GDM1 (cell line): ENCODE data around the gene CACNA2D3.

Source experiments
- DNase-seq: peaks from one replicate; lab custom pipeline; 2025; lab: John Stamatoyannopoulos, UW

The CACNA2D3 gene

GRCh38 chr3:54676087-54676486 is 553.7 kb downstream of the CACNA2D3 start:
- DNase-seq = no peak

- DNase-seq = no peak
Observed at GRCh38 chr3:54681706-54682105, 559.4 kb downstream of the CACNA2D3 start.

DNA sequence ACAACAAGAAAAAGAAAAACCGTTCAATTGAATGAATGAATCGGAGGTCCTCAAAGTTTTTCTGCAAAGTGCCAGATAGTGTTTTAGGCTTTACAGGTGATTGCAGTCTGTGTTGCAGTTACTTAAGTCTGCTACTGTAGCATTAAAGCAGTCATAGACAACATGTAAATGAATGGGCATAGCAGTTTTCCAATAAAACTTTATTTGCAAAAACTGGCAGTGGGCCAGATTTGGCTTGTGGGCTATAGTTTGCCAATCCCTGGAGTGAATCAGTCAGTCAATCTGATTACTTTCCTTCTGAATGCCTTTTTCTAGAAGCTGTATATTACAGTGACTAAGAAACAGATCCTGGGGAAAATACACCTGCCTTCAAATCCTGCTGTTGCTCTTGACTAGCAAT is 562.9 kb downstream of the CACNA2D3 start:
- DNase-seq = no peak

DNA sequence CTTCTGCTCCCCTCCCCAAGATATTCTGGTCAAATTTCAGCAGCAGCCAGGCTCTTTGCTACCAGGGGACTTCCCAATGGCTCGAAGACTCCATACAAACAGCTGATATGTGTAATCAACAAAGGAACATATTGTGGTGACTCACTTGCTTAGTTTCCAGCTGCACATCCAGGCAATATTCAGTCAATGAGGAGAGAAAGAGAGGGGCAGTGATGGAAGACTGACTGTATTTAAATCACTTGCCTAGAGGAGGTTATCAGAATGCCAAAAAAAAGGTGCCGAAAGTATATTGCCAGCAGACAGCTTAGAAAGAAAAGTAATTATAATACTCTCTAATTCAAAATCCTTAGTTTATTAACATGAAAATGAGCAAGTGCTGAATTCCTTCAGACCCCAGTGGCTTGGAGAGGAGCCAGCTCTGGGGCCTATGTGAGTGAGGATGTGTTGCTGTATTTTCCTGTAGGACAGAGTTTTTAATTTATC is 569.0 kb downstream of the CACNA2D3 start:
- DNase-seq = no peak

DNA sequence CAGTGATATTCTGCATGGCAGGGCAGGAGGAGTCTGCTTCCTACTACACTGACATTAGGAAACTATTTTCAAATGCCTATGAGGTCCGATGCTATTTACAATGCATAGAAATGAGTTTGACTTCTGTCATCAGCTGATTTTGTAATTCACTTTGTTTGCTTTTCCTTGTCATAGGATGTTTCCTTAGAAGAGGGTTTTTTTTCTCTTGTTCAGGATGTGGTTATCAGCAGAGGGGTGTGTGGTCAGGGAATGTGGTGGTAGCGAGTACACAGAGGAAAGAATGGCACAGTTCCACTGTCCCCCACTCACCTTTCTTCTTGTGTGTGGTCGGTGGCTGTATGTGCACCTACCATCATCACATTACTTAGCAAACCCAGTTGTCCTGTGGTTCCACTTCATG is 574.0 kb downstream of the CACNA2D3 start:
- DNase-seq = no peak

- DNase-seq = no peak
Observed at GRCh38 chr3:54698054-54698453, 575.7 kb downstream of the CACNA2D3 start.

DNA sequence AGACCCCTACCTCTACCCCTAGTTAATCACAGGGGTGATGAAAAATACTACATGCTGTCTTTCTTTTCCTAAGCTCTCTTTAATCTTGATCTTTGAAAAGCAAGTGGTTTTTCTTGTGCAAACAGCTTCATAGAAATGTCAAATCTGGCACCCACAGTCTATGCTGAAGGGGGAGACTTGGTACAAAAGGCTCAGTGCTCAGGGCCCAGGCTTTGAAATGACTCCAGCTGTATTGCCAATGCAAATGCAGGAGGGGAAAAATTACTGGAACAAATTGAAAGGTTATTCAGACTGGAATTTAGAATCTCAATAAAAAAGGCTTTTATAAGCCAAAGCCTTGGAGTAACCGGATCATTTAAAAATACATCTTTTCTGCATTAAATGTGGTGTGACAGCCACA is 581.6 kb downstream of the CACNA2D3 start:
- DNase-seq = no peak

- no peak for DNase-seq
Observed at GRCh38 chr3:54705730-54706129, 583.4 kb downstream of the CACNA2D3 start.

DNA sequence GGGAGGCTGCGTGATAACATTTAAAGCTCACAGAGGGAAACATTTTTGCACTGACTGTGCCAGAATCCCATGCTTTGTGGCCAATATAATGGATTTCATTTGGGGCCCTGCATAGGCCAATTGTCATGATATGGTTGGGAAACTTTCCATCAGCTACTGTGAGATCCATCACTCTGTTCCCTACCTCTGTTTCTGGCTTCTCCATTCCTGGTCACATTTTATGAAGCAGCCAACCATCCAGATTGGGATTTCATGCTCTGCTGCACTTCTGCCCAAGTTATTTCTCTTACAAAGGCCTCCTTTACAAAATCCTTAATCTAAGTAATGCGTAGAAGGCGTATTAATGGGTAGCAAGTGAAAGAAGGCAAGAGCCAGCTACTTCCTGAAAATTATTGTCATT is 584.4 kb downstream of the CACNA2D3 start:
- DNase-seq = no peak

DNA sequence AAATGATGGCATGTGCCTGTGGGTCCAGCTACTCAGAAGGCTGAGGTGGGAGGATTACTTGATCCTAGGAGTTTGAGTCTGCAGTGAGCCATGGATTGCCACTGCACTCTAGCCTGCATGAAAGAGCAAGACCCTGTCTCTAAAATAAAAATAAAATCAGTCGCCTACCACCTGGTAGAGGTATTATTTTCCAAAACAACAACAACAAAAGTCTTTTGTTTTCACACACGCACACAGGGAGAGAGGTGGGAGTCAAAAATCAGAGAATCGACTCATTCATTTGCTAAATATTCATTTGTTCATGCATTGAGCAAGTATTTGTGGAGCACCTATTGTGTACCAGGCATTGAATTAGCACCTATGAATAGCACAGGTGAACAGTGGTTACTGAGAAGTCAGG is 587.4 kb downstream of the CACNA2D3 start:
- DNase-seq = no peak

GRCh38 chr3:54710954-54711353 is 588.6 kb downstream of the CACNA2D3 start:
- no peak for DNase-seq

DNA sequence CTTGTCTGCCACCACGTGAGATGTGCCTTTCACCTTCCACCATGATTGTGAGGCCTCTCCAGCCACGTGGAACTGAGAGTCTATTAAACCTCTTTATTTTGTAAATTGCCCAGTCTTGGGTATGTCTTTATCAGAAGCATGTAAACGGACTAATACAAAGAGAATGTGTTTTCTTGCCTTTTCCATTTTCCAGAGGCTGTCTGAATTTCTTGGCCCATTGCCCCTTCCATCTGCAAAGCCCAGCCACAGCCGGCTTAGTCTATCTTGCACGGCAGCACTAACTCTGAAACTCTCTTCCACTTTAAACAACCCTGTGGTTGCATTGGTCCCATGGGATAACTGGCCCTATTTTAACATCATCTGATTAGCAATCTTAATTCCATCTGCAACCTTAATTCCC is 590.2 kb downstream of the CACNA2D3 start:
- no peak for DNase-seq

GRCh38 chr3:54713031-54713430 is 590.7 kb downstream of the CACNA2D3 start:
- no peak for DNase-seq

DNA sequence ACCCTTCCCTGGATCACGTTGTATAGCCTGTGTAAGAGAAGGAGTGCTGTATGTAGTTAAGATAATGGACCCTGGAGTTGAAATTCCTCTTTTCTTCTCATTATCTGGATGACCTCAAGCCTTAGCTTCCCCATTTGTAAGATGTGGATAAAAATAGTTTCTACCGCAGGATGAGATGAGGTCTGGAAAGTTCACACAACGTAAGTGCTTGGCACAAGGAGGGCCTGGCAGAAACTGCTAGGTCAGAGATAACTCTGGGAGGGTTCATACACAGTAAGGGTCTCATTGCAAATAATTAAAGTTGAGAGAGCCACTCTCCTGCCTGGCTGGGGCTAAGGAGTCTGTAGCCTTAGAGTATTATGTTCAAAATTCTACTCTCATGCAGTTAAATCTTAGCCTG is 591.1 kb downstream of the CACNA2D3 start:
- no peak for DNase-seq

GRCh38 chr3:54714035-54714434 is 591.7 kb downstream of the CACNA2D3 start:
- DNase-seq = no peak

DNA sequence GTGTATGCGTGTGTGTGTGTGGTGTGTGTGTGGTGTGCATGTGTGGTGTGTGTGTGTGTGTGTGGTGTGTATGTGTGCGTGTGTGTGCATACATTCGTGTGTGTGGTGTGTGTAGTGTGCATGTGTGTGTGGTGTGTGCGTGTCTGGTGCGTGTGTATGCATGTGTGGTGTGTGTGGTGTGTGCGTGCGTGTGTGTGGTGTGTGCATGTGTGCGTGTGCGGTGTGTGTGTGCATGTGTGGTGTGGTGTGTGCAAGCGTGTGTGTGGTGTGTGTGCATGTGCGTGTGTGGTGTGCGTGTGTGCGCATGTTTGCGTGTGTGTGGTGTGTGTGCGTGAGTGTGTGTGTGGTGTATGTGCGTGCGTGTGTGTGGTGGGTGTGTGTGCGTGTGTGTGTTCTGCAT is 595.2 kb downstream of the CACNA2D3 start:
- no peak for DNase-seq

DNA sequence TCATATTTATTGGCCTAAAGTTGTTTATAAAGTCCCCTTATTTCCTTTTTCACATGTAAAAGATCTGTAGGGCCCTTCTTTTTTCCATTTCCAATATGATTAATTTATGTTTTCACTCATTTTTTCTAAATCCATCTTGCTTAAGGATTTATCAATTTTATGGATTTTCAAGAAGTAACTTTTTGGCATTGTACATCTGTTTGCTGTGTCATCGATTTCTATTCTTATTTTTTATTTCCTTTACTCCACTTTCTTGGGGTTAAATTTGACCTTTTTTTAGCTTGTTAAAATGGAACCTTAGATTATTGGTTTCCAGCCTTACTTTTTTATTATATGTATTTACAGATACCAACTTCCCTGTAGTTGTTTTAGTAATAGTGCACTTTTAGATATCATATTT is 597.6 kb downstream of the CACNA2D3 start:
- no peak for DNase-seq

GRCh38 chr3:54720604-54721003 is 598.3 kb downstream of the CACNA2D3 start:
- no peak for DNase-seq

DNA sequence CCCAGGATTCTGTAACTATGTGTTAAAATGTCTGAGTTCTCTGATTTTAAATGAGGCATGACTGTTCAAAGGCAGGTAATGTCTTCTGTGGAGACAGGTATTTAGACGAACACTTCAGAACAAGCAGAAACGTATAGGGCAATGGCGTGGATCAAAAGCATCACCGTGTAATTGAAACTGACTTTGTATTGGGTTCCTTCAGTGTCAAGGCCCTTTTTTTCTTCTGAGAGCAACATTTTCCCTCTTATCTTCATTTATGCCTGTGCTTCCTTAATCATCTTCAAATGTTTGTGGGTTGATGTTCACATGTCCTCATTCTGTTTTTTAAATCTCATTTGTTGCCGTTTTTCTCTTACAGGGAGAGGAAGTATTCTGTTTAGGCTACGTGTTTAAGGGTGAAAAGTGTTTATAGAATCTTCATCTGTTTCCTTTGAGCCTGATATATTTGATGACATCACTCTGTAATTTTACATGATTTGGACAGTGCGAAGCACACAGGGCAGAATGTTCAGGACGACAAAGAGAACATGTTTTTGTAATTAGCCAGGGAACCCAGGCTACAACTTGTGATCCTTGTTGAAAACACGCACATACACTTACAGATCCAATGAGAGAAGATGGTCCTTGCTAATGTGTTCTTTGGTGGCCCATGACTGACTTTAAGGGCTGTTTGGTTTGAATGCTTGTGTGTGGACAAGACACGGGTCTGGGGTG is 609.5 kb downstream of the CACNA2D3 start:
- DNase-seq = no peak

DNA sequence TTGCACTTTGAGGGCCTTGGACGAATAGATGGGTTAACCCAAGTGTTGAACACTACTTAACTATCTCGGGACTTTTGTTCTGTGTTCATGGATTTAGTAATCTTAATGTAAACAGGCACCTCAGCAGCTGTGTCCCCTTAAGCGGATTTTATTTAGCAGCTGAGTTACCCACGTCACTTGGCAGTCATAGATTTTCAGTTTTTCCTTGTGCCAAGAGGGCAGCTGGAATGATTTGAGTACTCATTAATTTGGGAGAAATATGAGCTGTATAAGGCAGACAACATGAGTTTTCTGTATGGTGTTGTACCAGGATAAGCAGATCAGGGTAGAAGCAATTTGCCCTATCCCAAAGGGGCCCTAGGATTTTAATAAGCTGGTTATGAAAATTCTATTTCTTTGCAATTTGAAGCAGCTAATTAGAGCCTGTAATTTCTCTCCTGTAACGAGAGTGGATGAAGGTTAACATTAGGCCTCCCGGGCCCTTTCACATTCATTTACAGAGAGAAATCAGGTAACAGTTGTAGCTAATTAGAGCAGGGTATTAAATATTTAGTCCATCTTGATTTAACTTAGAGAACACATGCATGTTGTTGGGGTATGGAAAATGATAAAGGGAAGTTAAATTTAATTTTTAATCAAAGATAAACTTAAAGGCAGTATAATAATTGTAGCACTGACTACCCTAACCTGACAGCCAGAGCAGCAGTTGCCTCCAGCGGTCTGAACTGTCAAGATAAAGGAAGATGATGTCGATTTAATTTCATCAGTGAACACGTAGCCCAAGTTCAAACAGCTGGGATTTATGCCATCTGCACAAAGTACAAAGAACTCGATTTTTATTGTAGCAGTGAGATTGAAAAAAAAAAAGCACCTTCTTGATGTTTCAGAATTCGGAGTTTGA is 611.0 kb downstream of the CACNA2D3 start:
- DNase-seq = no peak

DNA sequence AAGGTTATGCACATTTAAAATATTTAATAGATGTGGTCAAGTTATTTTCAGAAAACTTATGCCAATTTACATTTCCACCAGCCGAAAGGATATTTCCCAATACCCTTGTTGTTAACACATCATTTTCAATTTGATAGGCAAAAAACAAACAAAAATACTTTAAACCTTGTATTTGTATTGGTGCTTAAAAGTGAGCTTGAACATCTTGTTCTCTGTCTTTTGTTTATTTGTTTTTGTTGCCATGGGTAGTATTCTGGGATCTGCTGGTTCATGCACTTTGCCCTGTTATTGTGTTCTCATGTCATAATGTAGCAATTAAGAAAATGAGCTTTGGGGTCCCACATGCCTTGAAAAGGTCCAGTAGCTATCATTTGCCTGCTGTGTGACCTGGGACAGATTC is 614.1 kb downstream of the CACNA2D3 start:
- DNase-seq = no peak

DNA sequence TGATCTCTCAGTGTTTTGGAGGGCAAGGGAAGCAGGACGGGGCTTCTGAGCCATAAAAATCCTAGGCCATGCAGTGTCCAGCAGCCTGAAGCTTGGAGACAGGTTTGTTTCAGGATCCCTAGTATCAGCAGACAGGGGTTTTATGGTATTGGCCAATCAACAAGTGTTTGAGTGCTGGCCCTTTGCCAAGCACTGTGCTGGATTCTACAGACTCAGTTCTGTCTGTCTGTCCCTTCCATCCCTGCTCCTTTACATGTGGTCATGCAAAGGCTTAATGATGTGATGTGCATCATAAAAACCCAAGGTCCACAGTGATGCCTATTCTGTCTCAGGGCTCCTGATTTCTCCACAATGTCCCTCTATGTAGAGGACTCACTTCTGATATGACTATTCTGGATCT is 621.4 kb downstream of the CACNA2D3 start:
- DNase-seq = no peak

- DNase-seq = no peak
Observed at GRCh38 chr3:54744291-54744690, 621.9 kb downstream of the CACNA2D3 start.
